HUES64 (cell line): ENCODE data around the gene IRGQ.
A peak's percentile ranks its signal among the peaks of the same experiment; 100 is the strongest.

Experiments used
- H3K27ac ChIP-seq: 2 replicates; pipeline ENCODE4 v1.7.0; 2013; ENCODE audit warnings: low read depth, low read length, inconsistent platforms
- H3K27me3 ChIP-seq: 2 replicates; pipeline ENCODE4 v1.6.1; 2013; ENCODE audit warnings: mild to moderate bottlenecking, low read length; ENCODE audit not compliant: insufficient read depth
- H3K36me3 ChIP-seq: 2 replicates; pipeline ENCODE4 v1.6.1; 2013; ENCODE audit warnings: mild to moderate bottlenecking, low read length; ENCODE audit not compliant: insufficient read depth
- H3K4me1 ChIP-seq: 2 replicates; pipeline ENCODE4 v1.6.1; 2013; ENCODE audit warnings: mild to moderate bottlenecking, low read length, moderate library complexity; ENCODE audit not compliant: insufficient read depth
- H3K4me3 ChIP-seq: 2 replicates; pipeline ENCODE4 v1.5.1; 2013; ENCODE audit warnings: mild to moderate bottlenecking, low read length, moderate library complexity
- H3K9ac ChIP-seq: 2 replicates; pipeline ENCODE4 v1.6.1; 2013; ENCODE audit warnings: mild to moderate bottlenecking, low read depth, low read length
- H3K9me3 ChIP-seq: 2 replicates; pipeline ENCODE4 v1.6.1; 2013; ENCODE audit warnings: low read depth, low read length; ENCODE audit not compliant: insufficient read depth
- WGBS: fragments of 150-250, 120-280 bp; methylation state at CpG from one replicate; pipeline ENCODE4 v1.1.7; 2013; ENCODE audit warnings: missing lambda C conversion rate; 5-methylcytosine and 5-hydroxymethylcytosine counted together

The IRGQ gene

DNA sequence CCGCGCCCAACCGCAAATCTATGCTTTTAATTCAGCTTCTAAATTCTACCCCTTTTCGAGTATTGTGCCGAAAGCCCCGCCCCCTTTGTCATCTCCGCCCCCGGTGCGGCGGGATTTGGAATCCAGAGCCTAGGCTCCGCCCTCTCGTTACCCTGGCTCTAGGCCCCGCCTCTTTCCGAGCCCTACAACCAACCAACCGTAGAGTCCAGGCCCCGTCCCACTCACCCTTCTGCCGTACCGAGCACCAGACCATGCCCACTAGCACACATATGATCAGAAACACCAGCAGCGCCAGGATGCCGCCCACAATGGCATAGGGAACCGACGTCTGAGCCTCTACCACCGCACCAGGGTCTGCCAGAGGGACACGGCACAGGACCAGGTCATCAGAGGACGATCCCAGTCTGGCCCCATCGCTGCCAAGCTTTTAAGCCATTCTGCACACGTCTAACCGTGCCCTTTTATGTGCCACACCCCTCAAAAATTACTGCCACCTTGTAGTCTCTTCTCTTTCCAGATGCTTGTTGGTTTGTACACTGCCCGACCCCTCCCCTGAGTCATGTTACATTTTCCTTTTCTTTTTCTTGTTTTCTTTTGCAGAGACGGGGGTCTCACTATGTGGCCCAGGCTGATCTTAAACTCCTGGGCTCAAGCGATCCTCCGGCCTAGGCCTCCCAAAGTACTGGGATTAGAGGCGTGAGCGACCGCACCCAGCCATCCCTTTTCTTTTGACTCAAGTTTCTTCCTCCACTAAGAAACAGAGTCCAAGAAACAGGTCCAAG, 28.1 kb upstream of the IRGQ start:
- 92% methylated on average over 35 of the region's 35 CpGs for WGBS

DNA sequence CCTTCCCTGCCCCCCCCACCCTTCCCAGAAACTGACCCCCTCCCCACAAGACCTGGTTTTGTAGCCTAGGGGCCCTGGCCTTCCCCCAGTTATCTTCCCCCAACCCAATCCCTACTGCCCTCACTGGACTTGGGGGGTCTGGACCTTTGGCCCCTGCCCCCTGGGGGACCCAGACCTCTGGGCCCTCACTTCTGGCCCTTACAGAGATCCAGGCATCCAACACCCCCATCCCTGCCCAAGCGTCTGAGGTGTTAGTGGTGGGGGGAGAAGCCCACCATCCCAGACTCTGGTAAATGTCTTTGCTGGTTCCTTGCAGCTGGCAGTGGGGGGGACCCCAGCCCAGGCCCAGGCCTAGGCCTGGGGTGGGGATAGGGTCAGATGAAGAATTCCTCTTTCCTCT, 27.0 kb upstream of the IRGQ start:
- Histone ChIP-seq H3K4me3 (no peak overlapping the region), H3K9me3 (no peaks in the 10 kb centered on the region), H3K36me3 (peaks cover 2% of the 10 kb centered on the region; the same call in 1 of the 2 replicates), H3K9ac (no peak overlapping the region), H3K4me1 (peaks cover 8% of the 10 kb centered on the region), H3K27ac (no peak overlapping the region), H3K27me3 (no peaks in the 10 kb centered on the region; the same call in 1 of the 2 replicates)
- 86% methylated on average over 1 of the region's 1 CpG for WGBS

More for the DNA sequence above, 28.1 kb upstream of the IRGQ start:
- Histone ChIP-seq H3K36me3 (peaks cover 2% of the 10 kb centered on the region; the same call in 1 of the 2 replicates), H3K9ac (no peak overlapping the region), H3K4me1 (peaks cover 8% of the 10 kb centered on the region), H3K27ac (no peak overlapping the region; the same call in 1 of the 2 replicates), H3K27me3 (no peaks in the 10 kb centered on the region; the same call in 1 of the 2 replicates), H3K9me3 (no peaks in the 10 kb centered on the region), H3K4me3 (no peak overlapping the region)

DNA sequence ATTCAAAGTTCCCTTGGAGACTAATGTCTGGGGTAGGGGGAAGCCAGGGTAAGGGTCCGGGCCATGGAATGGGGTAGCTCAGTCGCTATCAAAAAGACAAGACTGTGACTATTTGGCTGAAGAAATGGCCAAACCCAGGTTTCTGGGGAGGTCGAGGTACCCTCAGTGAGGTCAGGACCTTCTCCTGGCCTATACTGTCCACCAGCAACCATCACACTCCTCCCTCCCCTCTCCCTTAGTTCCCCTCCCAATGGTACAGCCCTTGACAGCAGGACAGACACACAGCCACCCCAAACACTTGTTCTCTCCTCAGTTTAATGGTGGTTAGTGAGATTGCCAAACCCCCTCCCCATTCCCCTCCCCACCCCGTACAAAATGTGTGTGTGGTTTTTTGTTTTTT, 26.1 kb upstream of the IRGQ start:
- Histone ChIP-seq H3K36me3 (peaks cover 2% of the 10 kb centered on the region; the same call in 1 of the 2 replicates), H3K27ac (no peak overlapping the region), H3K27me3 (no peaks in the 10 kb centered on the region; the same call in 1 of the 2 replicates), H3K9ac (no peak overlapping the region), H3K4me1 (peaks cover 8% of the 10 kb centered on the region), H3K4me3 (no peak overlapping the region), H3K9me3 (no peaks in the 10 kb centered on the region)
- 78% methylated on average over 3 of the region's 4 CpGs for WGBS

DNA sequence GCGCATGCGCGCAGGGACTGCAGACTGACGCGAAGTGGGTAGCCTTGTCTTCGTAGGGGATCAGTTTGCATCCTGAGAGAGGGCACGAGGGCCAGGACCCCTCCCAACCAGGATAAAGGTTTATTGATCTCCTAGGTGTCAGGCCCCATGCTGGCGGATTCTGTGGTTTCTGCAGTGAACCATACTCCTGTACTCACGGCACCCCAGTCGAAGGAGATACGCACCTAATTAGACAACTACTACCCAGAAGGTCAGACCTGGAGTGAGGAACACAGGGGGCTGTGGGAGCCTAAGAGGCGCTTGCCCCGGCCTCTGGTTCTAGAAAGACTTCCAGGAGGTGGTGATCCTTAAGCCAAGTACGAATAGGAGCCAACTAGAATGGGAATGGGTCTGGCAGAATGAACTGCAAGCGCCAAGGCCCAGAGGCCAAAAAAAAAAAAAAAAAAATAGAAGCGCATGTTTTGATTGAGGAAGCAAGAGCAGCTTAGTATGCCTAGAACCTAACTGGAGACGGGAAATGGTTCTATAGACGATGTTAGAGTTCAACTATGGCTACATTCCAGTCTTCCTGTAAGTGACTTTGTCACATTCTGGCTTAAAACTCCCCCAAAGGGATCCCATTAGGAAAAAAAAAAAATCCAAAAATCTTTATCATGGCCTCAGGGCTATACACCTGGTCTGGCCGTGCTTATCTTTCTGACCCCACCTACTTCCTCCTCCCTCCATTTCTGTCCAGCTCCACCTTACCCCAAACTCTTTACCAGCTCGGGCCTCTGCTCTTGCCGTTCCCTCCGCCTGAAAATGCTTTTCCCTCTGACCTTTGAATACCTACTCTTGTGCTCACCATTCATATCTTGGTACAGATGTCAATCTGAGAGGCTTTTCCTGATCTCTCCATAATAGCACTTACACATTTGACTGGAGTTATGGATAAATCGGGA, 24.4 kb upstream of the IRGQ start:
- H3K27ac ChIP-seq, result peak overlapping the region; percentile 95
- H3K4me1 ChIP-seq, result peaks cover 8% of the 10 kb centered on the region
- H3K9ac ChIP-seq, result peak overlapping the region; percentile 91; the same call in 1 of the 2 replicates
- no peaks in the 10 kb centered on the region; the same call in 1 of the 2 replicates for H3K36me3 ChIP-seq
- H3K27me3 ChIP-seq, result no peaks in the 10 kb centered on the region
- H3K9me3 ChIP-seq, result no peaks in the 10 kb centered on the region
- peak overlapping the region; percentile 76 for H3K4me3 ChIP-seq
- WGBS, result 53% methylated on average over 23 of the region's 23 CpGs

DNA sequence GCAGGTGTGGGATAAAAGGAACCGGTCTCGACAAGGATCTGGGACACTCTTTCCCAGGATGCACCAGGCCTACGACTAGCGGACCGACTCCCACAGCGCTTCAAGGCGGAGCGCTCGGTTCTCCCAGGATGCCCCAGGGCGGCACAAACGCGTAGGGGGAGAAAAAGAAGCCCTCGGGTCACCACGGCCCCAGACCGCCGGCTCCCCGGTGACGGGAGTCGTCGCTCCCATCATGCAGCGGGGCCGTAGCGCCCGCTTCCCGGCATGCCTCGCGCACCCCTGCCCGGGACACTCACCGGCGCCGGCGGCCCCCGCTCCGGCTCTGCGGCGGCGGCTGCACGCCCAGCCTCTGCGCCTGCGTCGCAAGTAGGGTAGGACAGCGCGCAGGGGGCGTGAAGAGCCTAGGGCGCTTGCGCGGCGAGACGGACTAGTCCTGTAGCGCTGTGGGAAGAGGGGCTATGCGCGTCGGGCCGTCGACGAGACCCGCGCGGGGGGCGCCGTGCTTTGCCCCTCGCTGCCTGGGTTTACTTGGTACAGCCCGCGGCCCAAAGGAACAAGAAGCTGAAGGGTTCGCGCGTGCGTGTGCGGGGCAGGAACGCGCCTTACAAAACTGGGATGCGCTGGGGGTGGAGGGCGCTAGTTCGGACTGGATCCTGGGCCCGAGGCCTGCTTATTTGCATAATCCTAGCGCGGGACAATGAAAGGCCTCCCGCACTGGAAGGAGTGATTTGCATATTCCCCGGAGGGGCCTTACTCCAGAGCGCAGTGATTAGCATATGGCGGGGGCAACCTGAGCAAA, 23.5 kb upstream of the IRGQ start, which contains the start of gene ZNF428:
Gene ZNF428 (minus strand): TSS at position 368 of the 799 bp plus-strand sequence. CDS start 5,325 bp downstream, outside the sequence.
- no peaks in the 10 kb centered on the region for H3K9me3 ChIP-seq
- peaks cover 5% of the 10 kb centered on the region; the same call in 1 of the 2 replicates for H3K4me1 ChIP-seq
- H3K27me3 ChIP-seq, result no peaks in the 10 kb centered on the region
- H3K9ac ChIP-seq, result peak within 1 kb of the TSS; percentile 91
- no peaks in the 10 kb centered on the region; the same call in 1 of the 2 replicates for H3K36me3 ChIP-seq
- peak within 1 kb of the TSS; percentile 76 for H3K4me3 ChIP-seq
- peak within 1 kb of the TSS; percentile 95 for H3K27ac ChIP-seq
- under 1% methylated on average over 81 of the region's 81 CpGs for WGBS

DNA sequence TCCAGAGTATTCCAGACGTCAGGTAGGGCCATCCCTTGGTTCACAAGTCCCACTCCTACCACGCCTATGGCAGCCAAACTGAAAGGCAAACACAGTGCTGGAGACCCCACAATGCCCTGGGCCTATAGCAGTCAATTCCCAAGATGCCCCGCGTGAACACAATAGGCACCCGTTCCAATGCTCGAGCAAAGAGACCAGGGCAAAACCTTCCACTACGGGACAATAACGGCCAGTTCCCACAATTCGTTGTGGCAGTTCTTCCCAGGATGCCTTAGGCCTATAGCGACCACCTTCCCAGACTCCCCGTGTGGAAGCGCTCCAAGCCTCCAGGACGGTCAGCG, 23.0 kb upstream of the IRGQ start:
- 5% methylated on average over 14 of the region's 14 CpGs for WGBS
- H3K4me1 ChIP-seq, result peaks cover 4% of the 10 kb centered on the region; the same call in 1 of the 2 replicates

DNA sequence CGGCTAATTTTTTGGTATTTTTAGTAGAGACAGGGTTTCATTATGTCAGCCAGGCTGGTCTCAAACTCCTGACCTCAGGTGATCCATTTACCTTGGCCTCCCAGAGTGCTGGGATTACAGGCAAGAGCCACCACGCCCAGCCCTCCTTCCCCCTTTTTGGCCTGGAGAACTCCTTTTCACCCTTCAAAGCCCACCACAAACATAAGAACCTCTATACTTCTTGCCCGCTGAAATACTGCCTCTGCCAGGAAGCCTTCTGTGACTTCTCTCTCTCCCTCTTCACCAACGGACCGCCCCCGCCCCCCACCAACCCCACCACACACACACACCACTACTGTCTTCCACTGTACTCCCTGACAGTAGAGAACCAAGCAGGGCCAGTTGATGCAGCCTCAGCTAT, 21.0 kb upstream of the IRGQ start:
- H3K36me3 ChIP-seq, result peaks cover 15% of the 10 kb centered on the region
- H3K27me3 ChIP-seq, result no peaks in the 10 kb centered on the region
- no peaks in the 10 kb centered on the region for H3K9me3 ChIP-seq
- H3K9ac ChIP-seq, result no peak overlapping the region
- H3K4me3 ChIP-seq, result no peak overlapping the region
- 93% methylated on average over 6 of the region's 6 CpGs for WGBS
- no peak overlapping the region for H3K27ac ChIP-seq
- H3K4me1 ChIP-seq, result peaks cover 4% of the 10 kb centered on the region; the same call in 1 of the 2 replicates

More for the DNA sequence above, 23.0 kb upstream of the IRGQ start:
- Histone ChIP-seq H3K9ac (peak overlapping the region; percentile 91), H3K27ac (peak overlapping the region; percentile 95), H3K9me3 (no peaks in the 10 kb centered on the region), H3K36me3 (no peaks in the 10 kb centered on the region), H3K4me3 (peak overlapping the region; percentile 76), H3K27me3 (no peaks in the 10 kb centered on the region)

DNA sequence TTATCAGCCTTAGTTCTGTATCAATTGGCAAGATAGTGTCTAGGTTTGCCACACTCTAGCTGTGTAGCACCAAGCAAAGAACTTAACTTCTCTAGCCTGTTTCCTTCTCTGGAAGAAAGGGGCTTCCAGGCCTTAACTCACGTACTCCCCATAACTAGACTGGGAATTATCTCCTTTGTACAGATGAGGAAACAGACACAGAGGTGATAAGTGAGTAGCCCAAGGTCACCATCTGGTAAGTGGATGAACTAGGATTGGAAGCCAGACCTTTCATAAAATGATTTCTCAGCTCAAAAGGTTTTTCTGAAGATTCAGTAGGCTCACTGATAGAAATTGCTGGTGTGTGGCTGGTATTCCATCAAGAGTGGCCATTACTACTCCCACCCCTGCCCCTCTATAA, 20.4 kb upstream of the IRGQ start:
- no peaks in the 10 kb centered on the region for H3K27me3 ChIP-seq
- no peak overlapping the region for H3K9ac ChIP-seq
- H3K9me3 ChIP-seq, result no peaks in the 10 kb centered on the region
- no CpG with 5 or more reads among the region's 1 CpG for WGBS
- peaks cover 18% of the 10 kb centered on the region for H3K36me3 ChIP-seq
- peaks cover 4% of the 10 kb centered on the region; the same call in 1 of the 2 replicates for H3K4me1 ChIP-seq
- no peak overlapping the region for H3K27ac ChIP-seq
- H3K4me3 ChIP-seq, result no peak overlapping the region

DNA sequence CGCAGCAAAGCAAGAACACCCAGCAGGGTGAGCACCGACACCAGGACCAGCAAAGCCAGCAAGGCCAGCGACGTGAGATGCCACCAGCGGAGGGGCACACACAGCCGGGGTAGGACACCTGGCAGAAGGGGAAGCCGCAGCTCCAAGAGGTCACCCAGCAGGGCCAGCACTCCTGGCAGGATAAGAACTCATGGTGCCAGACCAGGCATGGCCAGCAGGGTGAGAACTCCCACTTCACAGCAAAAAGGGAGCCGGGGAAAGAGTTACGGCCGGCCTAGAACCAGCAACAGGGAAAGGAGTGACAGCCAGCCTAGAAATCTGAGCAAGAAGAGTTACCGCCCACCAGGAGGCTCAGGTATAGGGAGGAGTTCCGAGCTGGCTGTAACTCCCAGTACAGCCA, 16.4 kb upstream of the IRGQ start:
- Histone ChIP-seq H3K4me3 (no peak overlapping the region), H3K27me3 (no peaks in the 10 kb centered on the region), H3K36me3 (peaks cover 18% of the 10 kb centered on the region), H3K27ac (no peak overlapping the region), H3K9me3 (no peaks in the 10 kb centered on the region), H3K9ac (no peak overlapping the region), H3K4me1 (no peaks in the 10 kb centered on the region)
- 96% methylated on average over 12 of the region's 12 CpGs for WGBS

DNA sequence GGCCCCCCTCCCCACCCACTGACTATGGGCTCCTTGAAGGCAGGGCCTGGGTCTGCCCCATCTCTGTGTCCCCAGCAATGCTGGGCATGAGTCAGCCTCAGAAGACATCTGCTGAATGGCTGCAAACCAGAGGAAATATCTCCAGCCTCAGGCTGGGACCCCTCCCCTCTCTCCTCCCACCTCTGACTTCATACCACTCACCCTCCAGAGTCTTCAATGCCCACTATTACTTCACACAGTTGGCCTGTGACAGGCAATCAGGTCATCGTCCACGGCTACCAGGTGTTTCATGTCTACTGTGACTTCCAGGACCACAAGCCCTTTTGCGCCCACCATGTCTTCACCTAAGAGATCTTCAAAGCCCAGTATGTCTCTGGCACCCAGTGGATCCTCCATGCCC, 15.9 kb upstream of the IRGQ start, which contains the start of gene SRRM5:
Gene SRRM5 (plus strand): TSS at position 301 of the 400 bp plus-strand sequence. CDS start 34 bp downstream, at position 335.
- Histone ChIP-seq H3K4me1 (no peaks in the 10 kb centered on the region), H3K27me3 (no peaks in the 10 kb centered on the region), H3K36me3 (peaks cover 18% of the 10 kb centered on the region), H3K27ac (no peak within 1 kb of the TSS), H3K4me3 (no peak within 1 kb of the TSS), H3K9me3 (no peaks in the 10 kb centered on the region), H3K9ac (no peak within 1 kb of the TSS)
- WGBS, result 96% methylated on average over 3 of the region's 3 CpGs
